ENCODE measurements around the gene POGZ. TPM values are rescaled to one million over a fixed set of nuclear protein-coding genes. Genes with fewer than 3 reads are reported as not detected.
"Not testable (repeated sequence)": the region's sequence is repeated elsewhere in the genome, so short reads cannot be mapped to it uniquely, and the experiment has no call there.

The POGZ gene
- total RNA-seq, 1 experiment from 2014 or later = 80.6 TPM

- DNase-seq (ENCODE audit: low read depth, low spot score) (no peak), ATAC-seq (no peak)
- H3K4me1 ChIP-seq (ENCODE audit: control insufficient read depth in 1 of 2, insufficient read depth in 2 of 2, low read length in 2 of 2) = no peaks in the 10 kb centered on the region
- no peaks in the 10 kb centered on the region for H3K27me3 ChIP-seq (ENCODE audit: insufficient read depth, low read length)
- TF ChIP-seq FOSL1 (IDR thresholded peaks at IDR 0.05; ENCODE audit: low read depth) (no peak), TCF7L2 (IDR thresholded peaks at IDR 0.05; ENCODE audit: borderline replicate concordance, extremely low read depth, insufficient read depth, insufficient read length) (no peak), CBX3 (IDR thresholded peaks at IDR 0.05; ENCODE audit: low read depth) (no peak)
- ChIA-PET CTCF (no interaction called here), RAD21 (ENCODE audit: low non-redundant PET in 1 of 2, low total read pairs in 2 of 2, uncharacterized antibody in 2 of 2, unreplicated experiment in 2 of 2) (no interaction called here), POLR2A (no interaction called here)
- no peaks in the 10 kb centered on the region for H3K36me3 ChIP-seq (ENCODE audit: control insufficient read depth in 1 of 2, insufficient read depth in 2 of 2, low read length in 2 of 2)
- H3K9ac ChIP-seq (ENCODE audit: low read length) = no peak overlapping the region
- H4K20me1 ChIP-seq (ENCODE audit: insufficient read depth) = no peaks in the 10 kb centered on the region
- no TSS peak for BruUV-seq (replicated peaks)
- no peak overlapping the region for H3K27ac ChIP-seq (ENCODE audit: low read depth, low read length)
- no peaks in the 10 kb centered on the region for H3K79me2 ChIP-seq (ENCODE audit: insufficient read depth, low read length)
- intact Hi-C loops (cut with micrococcal nuclease) = no loop called here
- H3K4me3 ChIP-seq (replicated peaks in 1 of 2; ENCODE audit: low read depth in 1 of 2, low read length in 2 of 2) = no peak overlapping the region
- H2AFZ ChIP-seq (ENCODE audit: low read depth, low read length, poor library complexity, severe bottlenecking) = no peak overlapping the region
- no peaks in the 10 kb centered on the region for H3K9me3 ChIP-seq (ENCODE audit: control insufficient read depth in 1 of 2, insufficient read depth in 1 of 2, low read depth in 1 of 2, low read length in 2 of 2)
- H3K9me2 ChIP-seq (ENCODE audit: insufficient read depth) = no peaks in the 10 kb centered on the region
- no peak overlapping the region for H3K4me2 ChIP-seq (ENCODE audit: low read length)
Measured at GRCh38 chr1:151391079-151391563, 68.2 kb downstream of the POGZ start.

- H2AFZ ChIP-seq (ENCODE audit: low read depth, low read length, poor library complexity, severe bottlenecking); RAD21 ChIA-PET (ENCODE audit: low non-redundant PET in 1 of 2, low total read pairs in 2 of 2, uncharacterized antibody in 2 of 2, unreplicated experiment in 2 of 2); H3K27me3 ChIP-seq (ENCODE audit: insufficient read depth, low read length); H3K9me3 ChIP-seq (ENCODE audit: control insufficient read depth in 1 of 2, insufficient read depth in 1 of 2, low read depth in 1 of 2, low read length in 2 of 2); intact Hi-C loops (cut with micrococcal nuclease); H3K9me2 ChIP-seq (ENCODE audit: insufficient read depth); H3K4me1 ChIP-seq (ENCODE audit: control insufficient read depth in 1 of 2, insufficient read depth in 2 of 2, low read length in 2 of 2); H4K20me1 ChIP-seq (ENCODE audit: insufficient read depth); H3K4me2 ChIP-seq (ENCODE audit: low read length); ATAC-seq; CTCF ChIA-PET; H3K79me2 ChIP-seq (ENCODE audit: insufficient read depth, low read length); H3K9ac ChIP-seq (ENCODE audit: low read length); DNase-seq (ENCODE audit: low read depth, low spot score); BruUV-seq (replicated peaks); H3K27ac ChIP-seq (ENCODE audit: low read depth, low read length); H3K36me3 ChIP-seq (ENCODE audit: control insufficient read depth in 1 of 2, insufficient read depth in 2 of 2, low read length in 2 of 2); H3K4me3 ChIP-seq (replicated peaks in 1 of 2; ENCODE audit: low read depth in 1 of 2, low read length in 2 of 2): not testable (repeated sequence)
- POLR2A ChIA-PET = interaction anchor here (0.7 kb wide), 1 partner anchor 35 kb away, joined by 3 read pairs; no protein-coding TSS in a partner anchor
Measured at GRCh38 chr1:151390221-151391078, 68.8 kb downstream of the POGZ start.

Measured in HCT116 (cell line).